CD4-positive, alpha-beta memory T cell (primary cell): Measurements from ENCODE around the gene KCNMB1. TPM values are rescaled to one million over a fixed set of nuclear protein-coding genes. Genes with fewer than 3 reads are reported as not detected.

ENCODE experiments used
- CTCF ChIA-PET: fragments of 350-600 bp; sonication (Branson Sonifier 250); formaldehyde crosslinking; loops from one replicate; lab custom pipeline; 2021; ENCODE audit warnings: inconsistent platforms; ENCODE audit not compliant: partially characterized antibody; lab: Charles Lee
- POLR2A ChIA-PET: fragments of 350-600 bp; sonication (Branson Sonifier 250); formaldehyde crosslinking; loops from one replicate; lab custom pipeline; 2021; ENCODE audit not compliant: partially characterized antibody; lab: Charles Lee
- DNase-seq, 5 donors: peaks; one replicate each; pipeline versions ENCODE4 v3.0.0 to v3.0.0-alpha.2; 2020 to 2022; ENCODE audit warnings: mixed read lengths in 1 of 5
- H3K27ac ChIP-seq: one replicate; pipeline ENCODE4 v1.7.0; 2013; ENCODE audit warnings: low read depth, low read length
- H3K27me3 ChIP-seq: 2 replicates; pipeline ENCODE4 v1.7.0; 2013; ENCODE audit warnings: mild to moderate bottlenecking, low read length, moderate library complexity; ENCODE audit not compliant: insufficient read depth
- H3K36me3 ChIP-seq: 2 replicates; pipeline ENCODE4 v1.7.0; 2013; ENCODE audit warnings: mild to moderate bottlenecking, low read length, moderate library complexity; ENCODE audit not compliant: insufficient read depth
- H3K4me1 ChIP-seq: 2 replicates; pipeline ENCODE4 v1.7.0; 2013; ENCODE audit warnings: mild to moderate bottlenecking, low read length, moderate library complexity; ENCODE audit not compliant: insufficient read depth
- H3K4me3 ChIP-seq, 2 donors: one replicate each; pipeline ENCODE4 v1.7.0; 2013; ENCODE audit warnings: low read length in 2 of 2, mild to moderate bottlenecking in 1 of 2
- H3K9me3 ChIP-seq, 2 donors: one replicate each; pipeline ENCODE4 v1.7.0; 2013; ENCODE audit warnings: low read length in 2 of 2, control low read depth in 1 of 2; ENCODE audit not compliant: control insufficient read depth in 1 of 2
- H3K27ac Mint-ChIP-seq, 7 donors: one replicate each; pipeline ENCODE4 v1.8.0; 2020 to 2021; ENCODE audit warnings: mixed read lengths in 7 of 7, mild to moderate bottlenecking in 6 of 7, inconsistent platforms in 3 of 7, moderate library complexity in 3 of 7
- H3K27me3 Mint-ChIP-seq, 2 donors: one replicate each; pipeline ENCODE4 v1.8.0; 2020 to 2021; ENCODE audit warnings: mixed read lengths in 2 of 2
- H3K36me3 Mint-ChIP-seq, 2 donors: one replicate each; pipeline ENCODE4 v1.8.0; 2020 to 2021; ENCODE audit warnings: mixed read lengths in 2 of 2, inconsistent platforms in 1 of 2, mild to moderate bottlenecking in 1 of 2
- H3K4me1 Mint-ChIP-seq, 4 donors: one replicate each; pipeline ENCODE4 v1.8.0; 2020 to 2021; ENCODE audit warnings: mixed read lengths in 4 of 4, mild to moderate bottlenecking in 1 of 4
- H3K4me3 Mint-ChIP-seq, 8 donors: one replicate each; pipeline ENCODE4 v1.8.0; 2020 to 2021; ENCODE audit warnings: mixed read lengths in 8 of 8, mild to moderate bottlenecking in 7 of 8, moderate library complexity in 6 of 8, inconsistent platforms in 3 of 8
- H3K9me3 Mint-ChIP-seq, 8 donors: one replicate each; pipeline ENCODE4 v1.8.0; 2020 to 2021; ENCODE audit warnings: mixed read lengths in 8 of 8, mild to moderate bottlenecking in 5 of 8, inconsistent platforms in 3 of 8, moderate library complexity in 1 of 8
- intact Hi-C: fragments of 100-400 bp; cut with micrococcal nuclease; formaldehyde crosslinking; loops from one replicate; pipeline ENCODE4 v1.15.1; 2023
- polyA plus RNA-seq, 2 donors: library from polyadenylated mRNA; unstranded; fragments of 300-500 nt; fragmentation: Illumina TruSeq; gene quantifications; one replicate each; pipeline ENCODE4 v1.2.3, GENCODE V29; 2021
- total RNA-seq, 2 experiments: library from RNA; stranded (reverse); gene quantifications; one replicate each; pipeline ENCODE4 v1.2.3, GENCODE V29; 2021

Gene KCNMB1
- total and polyA plus RNA-seq, 4 experiments from 2014 or later = not detected

DNA sequence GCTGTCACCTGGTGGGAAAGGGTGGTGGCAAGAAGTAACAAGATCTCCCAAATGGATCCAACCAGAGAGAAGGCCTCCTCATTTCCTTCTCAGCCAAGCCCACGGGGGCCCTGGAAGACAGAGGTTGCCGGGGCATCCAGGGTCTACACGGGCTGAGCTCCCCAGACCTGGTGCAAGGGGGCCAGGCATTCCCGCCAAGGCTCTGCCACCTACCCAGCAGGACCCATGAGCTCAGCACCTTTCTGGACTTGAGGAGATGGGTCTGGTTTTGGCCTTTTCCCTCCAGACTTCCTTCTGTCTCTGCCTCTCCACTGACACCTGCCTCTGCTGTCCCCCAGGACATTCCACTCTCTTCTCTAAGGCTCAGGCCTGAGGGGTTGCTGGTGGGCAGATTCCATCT lies 42.4 kb upstream of the KCNMB1 start:
- CTCF ChIA-PET = interaction anchor here (0.5 to 7.2 kb wide), 7 partner anchors 8 to 886 kb away, joined by 3 to 44 read pairs (median 3); no protein-coding TSS in a partner anchor
- H3K9me3 Mint-ChIP-seq = no peaks in the 10 kb centered on the region

DNA sequence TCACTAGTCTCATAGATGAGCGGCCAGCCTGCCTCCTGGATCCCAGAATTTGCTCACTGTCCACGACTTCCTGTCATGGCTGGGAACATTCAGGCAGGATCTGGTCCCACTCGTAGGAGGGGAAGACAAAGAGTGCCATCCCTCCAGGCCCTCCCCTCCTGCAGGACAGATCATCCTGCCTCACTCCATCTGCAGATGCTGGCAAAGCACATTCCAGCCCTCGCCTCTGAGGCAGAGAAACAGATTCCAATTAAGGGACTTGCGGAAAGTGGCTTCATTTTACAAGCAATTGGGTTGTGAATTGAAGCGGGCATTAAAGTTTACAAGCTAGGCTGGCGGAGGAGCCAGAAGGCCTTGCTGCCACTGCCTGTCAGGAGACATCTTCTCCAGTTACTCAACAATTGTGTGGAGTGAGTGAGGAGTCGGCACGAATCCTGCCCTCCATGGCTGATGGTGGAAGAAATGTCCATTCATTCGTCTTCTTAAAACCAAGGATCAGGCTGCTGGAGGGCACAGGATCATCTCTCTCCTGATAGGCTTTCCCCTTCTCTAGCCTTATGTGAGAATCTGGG lies 41.8 kb upstream of the KCNMB1 start:
- Mint-ChIP-seq H3K27me3 (peaks cover 6 to 11% of the 10 kb centered on the region in 2 donors), H3K27ac (no peak overlapping the region), H3K4me1 (peaks cover 0 to 2% (median 0%) of the 10 kb centered on the region in 4 donors), H3K4me3 (no peak overlapping the region), H3K36me3 (no peaks in the 10 kb centered on the region), H3K9me3 (no peaks in the 10 kb centered on the region)
- POLR2A ChIA-PET = no interaction called here
- Histone ChIP-seq H3K27ac (no peak overlapping the region), H3K36me3 (no peaks in the 10 kb centered on the region), H3K4me3 (no peak overlapping the region), H3K4me1 (no peaks in the 10 kb centered on the region), H3K27me3 (no peaks in the 10 kb centered on the region), H3K9me3 (no peaks in the 10 kb centered on the region)
- CTCF ChIA-PET = interaction anchor here (0.5 to 7.2 kb wide), 7 partner anchors 9 to 885 kb away, joined by 3 to 44 read pairs (median 3); no protein-coding TSS in a partner anchor
- intact Hi-C loops = loop anchor here (10.0 kb wide), 1 partner anchor 914 kb away; no protein-coding TSS in a partner anchor
- DNase-seq = no peak

More for the DNA sequence above, 42.4 kb upstream of the KCNMB1 start:
- no peaks in the 10 kb centered on the region for H3K4me1 ChIP-seq
- no peaks in the 10 kb centered on the region for H3K36me3 ChIP-seq
- no peak for DNase-seq
- peaks cover 0 to 2% (median 0%) of the 10 kb centered on the region in 4 donors for H3K4me1 Mint-ChIP-seq
- peaks cover 4 to 11% of the 10 kb centered on the region in 2 donors for H3K27me3 Mint-ChIP-seq
- H3K36me3 Mint-ChIP-seq = no peaks in the 10 kb centered on the region
- H3K27ac ChIP-seq = no peak overlapping the region
- POLR2A ChIA-PET = no interaction called here
- no peaks in the 10 kb centered on the region for H3K9me3 ChIP-seq
- no peak overlapping the region for H3K4me3 Mint-ChIP-seq
- H3K4me3 ChIP-seq = no peak overlapping the region
- H3K27ac Mint-ChIP-seq = no peak overlapping the region
- no peaks in the 10 kb centered on the region for H3K27me3 ChIP-seq
- intact Hi-C loops = loop anchor here (10.0 kb wide), 1 partner anchor 913 kb away; no protein-coding TSS in a partner anchor

DNA sequence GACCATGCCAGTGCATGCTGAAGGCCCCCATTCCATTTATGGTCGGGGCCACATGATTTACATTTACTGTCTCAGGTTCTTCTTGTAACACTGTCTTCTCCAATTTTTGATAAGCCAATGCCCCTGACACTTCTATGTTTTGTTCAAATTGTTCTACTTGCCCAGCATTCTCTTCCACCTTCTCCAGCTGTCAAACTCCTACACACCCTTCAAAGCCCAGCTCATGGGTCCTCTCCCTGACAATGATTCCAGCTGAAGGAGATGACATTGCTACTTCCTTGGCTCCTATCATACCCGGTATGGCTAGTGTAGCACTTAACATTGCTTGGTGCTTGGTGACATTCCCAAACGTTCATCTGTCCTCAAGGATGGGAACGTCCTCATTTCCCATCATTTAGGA lies 41.1 kb upstream of the KCNMB1 start:
- Histone ChIP-seq H3K36me3 (no peaks in the 10 kb centered on the region), H3K9me3 (no peaks in the 10 kb centered on the region), H3K27ac (no peak overlapping the region), H3K27me3 (no peaks in the 10 kb centered on the region), H3K4me3 (no peak overlapping the region), H3K4me1 (no peaks in the 10 kb centered on the region)
- no peaks in the 10 kb centered on the region for H3K9me3 Mint-ChIP-seq
- H3K4me1 Mint-ChIP-seq = peaks cover 0 to 2% (median 0%) of the 10 kb centered on the region in 4 donors
- ChIA-PET POLR2A (no interaction called here), CTCF (interaction anchor here (0.8 to 7.2 kb wide), 3 partner anchors 8 to 202 kb away, joined by 3 to 44 read pairs (median 3); no protein-coding TSS in a partner anchor)
- H3K27me3 Mint-ChIP-seq = peaks cover 6 to 11% of the 10 kb centered on the region in 2 donors
- intact Hi-C loops = loop anchor here (10.0 kb wide), 1 partner anchor 915 kb away; no protein-coding TSS in a partner anchor
- no peak overlapping the region for H3K4me3 Mint-ChIP-seq
- DNase-seq = no peak
- no peaks in the 10 kb centered on the region for H3K36me3 Mint-ChIP-seq
- no peak overlapping the region for H3K27ac Mint-ChIP-seq

DNA sequence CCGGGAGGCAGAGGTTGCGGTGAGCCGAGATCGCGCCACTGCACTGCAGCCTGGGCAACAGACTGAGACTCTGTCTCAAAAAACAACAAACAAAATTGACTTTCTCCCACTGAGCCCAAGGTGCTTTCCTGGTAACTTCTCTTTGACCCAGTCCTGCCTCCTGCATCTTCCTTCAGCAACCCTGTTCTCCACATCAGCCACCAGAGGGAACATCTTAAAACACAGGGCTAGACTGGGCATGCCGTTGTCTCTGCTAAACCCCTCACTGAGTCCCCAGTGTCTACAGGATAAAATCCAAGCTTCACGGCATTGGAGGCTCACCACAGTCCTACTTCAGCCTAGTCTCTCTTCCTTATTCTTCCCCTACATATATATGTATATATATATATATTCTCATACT lies 39.8 kb upstream of the KCNMB1 start:
- no peak overlapping the region for H3K27ac Mint-ChIP-seq
- H3K36me3 Mint-ChIP-seq = no peaks in the 10 kb centered on the region
- Histone ChIP-seq H3K27ac (no peak overlapping the region), H3K36me3 (no peaks in the 10 kb centered on the region), H3K27me3 (no peaks in the 10 kb centered on the region), H3K4me3 (no peak overlapping the region), H3K9me3 (no peaks in the 10 kb centered on the region), H3K4me1 (no peaks in the 10 kb centered on the region)
- peaks cover 10 to 11% of the 10 kb centered on the region in 2 donors for H3K27me3 Mint-ChIP-seq
- no peaks in the 10 kb centered on the region for H3K4me1 Mint-ChIP-seq
- H3K9me3 Mint-ChIP-seq = no peaks in the 10 kb centered on the region
- POLR2A ChIA-PET = no interaction called here
- CTCF ChIA-PET = no interaction called here
- no peak for DNase-seq
- H3K4me3 Mint-ChIP-seq = no peak overlapping the region
- intact Hi-C loops = no loop called here

DNA sequence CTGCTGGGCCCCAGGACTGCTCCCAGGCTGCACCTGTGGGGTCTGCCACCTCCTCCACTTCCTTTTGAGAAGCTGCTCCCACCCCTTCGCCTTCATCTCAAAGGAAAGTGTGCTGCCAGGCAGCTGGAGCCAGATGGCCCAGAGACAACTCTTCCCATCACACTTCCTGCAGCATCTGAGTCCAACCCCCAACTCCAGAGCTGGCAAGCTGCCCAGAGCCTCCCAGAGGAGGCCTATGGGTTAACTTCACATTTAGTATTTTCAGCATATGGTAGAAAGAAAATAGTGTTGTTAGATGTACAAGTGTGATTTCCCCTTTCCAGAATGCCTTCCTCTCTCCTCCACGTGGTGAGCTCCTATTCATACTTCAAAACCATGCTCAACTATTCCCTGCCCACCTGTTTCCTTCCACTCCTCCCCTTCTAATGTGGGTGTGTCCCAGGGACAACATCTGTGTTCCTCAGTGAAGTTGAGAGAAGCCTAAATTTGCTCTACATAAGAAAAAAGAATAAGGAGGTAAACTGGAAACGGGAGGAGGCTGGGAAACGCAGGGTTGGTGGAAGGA lies 38.6 kb upstream of the KCNMB1 start:
- no peaks in the 10 kb centered on the region for H3K9me3 ChIP-seq
- ChIA-PET CTCF (interaction anchor here (1.8 to 3.1 kb wide), 2 partner anchors 8 to 201 kb away, joined by 6 to 23 read pairs; no protein-coding TSS in a partner anchor), POLR2A (no interaction called here)
- H3K4me3 Mint-ChIP-seq = no peak overlapping the region
- no peaks in the 10 kb centered on the region for H3K27me3 ChIP-seq
- no peak overlapping the region for H3K27ac ChIP-seq
- H3K4me1 ChIP-seq = no peaks in the 10 kb centered on the region
- no peaks in the 10 kb centered on the region for H3K36me3 ChIP-seq
- intact Hi-C loops = no loop called here
- H3K4me1 Mint-ChIP-seq = no peaks in the 10 kb centered on the region
- H3K36me3 Mint-ChIP-seq = no peaks in the 10 kb centered on the region
- no peak overlapping the region for H3K27ac Mint-ChIP-seq
- H3K27me3 Mint-ChIP-seq = peaks cover 10 to 11% of the 10 kb centered on the region in 2 donors
- H3K4me3 ChIP-seq = no peak overlapping the region
- no peak for DNase-seq
- no peaks in the 10 kb centered on the region for H3K9me3 Mint-ChIP-seq

DNA sequence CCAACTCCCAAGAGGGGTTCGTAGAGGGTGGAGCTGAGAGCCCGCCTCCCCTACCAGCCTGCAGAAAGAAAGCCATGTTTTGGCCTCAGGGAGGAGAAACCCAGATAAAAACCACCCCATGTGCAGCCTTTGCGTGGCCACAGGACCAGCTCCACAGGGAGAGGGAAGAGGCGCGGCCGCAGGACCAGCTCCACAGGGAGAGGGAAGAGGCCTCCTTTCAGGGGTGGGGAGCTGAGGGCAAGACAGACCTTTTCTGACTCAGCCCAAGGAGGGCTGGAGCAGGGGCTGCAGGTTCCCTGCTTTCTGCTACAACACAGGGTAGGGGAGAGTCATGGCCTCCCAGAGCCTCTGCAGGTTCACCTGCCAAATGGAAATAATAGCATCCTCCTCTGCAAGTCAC lies 37.6 kb upstream of the KCNMB1 start:
- Histone ChIP-seq H3K4me3 (no peak overlapping the region), H3K27me3 (no peaks in the 10 kb centered on the region), H3K36me3 (no peaks in the 10 kb centered on the region), H3K9me3 (no peaks in the 10 kb centered on the region), H3K27ac (no peak overlapping the region), H3K4me1 (no peaks in the 10 kb centered on the region)
- Mint-ChIP-seq H3K27me3 (peaks cover 12% of the 10 kb centered on the region in 2 donors), H3K36me3 (no peaks in the 10 kb centered on the region), H3K4me1 (no peaks in the 10 kb centered on the region), H3K4me3 (no peak overlapping the region), H3K27ac (no peak overlapping the region), H3K9me3 (no peaks in the 10 kb centered on the region)
- intact Hi-C loops = no loop called here
- POLR2A ChIA-PET = interaction anchor here (0.6 kb wide), 1 partner anchor 154 kb away, joined by 3 read pairs; no protein-coding TSS in a partner anchor
- no peak for DNase-seq
- CTCF ChIA-PET = interaction anchor here (0.9 to 3.1 kb wide), 6 partner anchors 9 to 210 kb away, joined by 3 to 23 read pairs (median 4); no protein-coding TSS in a partner anchor

DNA sequence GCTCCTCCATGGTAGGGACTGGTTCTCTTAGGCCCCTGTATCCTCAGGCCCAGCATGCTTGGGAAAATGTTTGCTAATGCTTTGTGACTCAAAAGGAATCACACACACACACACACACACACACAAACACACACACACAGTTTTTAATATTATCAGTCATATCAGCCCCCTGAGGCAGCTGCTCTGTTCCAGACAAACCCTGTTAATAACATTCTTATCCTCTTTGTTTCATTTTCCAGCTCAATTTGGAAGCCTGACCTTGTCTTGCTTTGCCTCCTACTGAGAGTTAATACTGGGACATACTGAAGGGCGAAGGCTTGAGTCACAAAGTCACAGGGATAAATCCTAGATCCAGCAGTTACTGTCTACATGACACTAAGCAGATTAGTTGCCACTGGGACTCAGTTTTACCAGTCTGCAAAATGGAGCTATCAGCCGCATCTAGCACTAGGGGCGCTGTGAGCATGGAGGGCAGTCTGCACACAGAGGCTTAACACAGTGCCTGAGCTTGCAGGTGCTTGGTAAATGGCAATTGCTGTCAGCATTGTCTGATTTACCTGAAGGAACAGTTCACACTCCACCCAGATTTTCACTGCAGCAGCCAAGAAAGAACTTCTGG lies 37.1 kb upstream of the KCNMB1 start:
- Histone ChIP-seq H3K27ac (no peak overlapping the region), H3K4me1 (no peaks in the 10 kb centered on the region), H3K36me3 (no peaks in the 10 kb centered on the region), H3K27me3 (no peaks in the 10 kb centered on the region), H3K4me3 (no peak overlapping the region), H3K9me3 (no peaks in the 10 kb centered on the region)
- Mint-ChIP-seq H3K4me3 (no peak overlapping the region), H3K36me3 (no peaks in the 10 kb centered on the region), H3K9me3 (no peaks in the 10 kb centered on the region), H3K27ac (no peak overlapping the region), H3K27me3 (peaks cover 11 to 12% of the 10 kb centered on the region in 2 donors), H3K4me1 (no peaks in the 10 kb centered on the region)
- POLR2A ChIA-PET = interaction anchor here (0.6 kb wide), 1 partner anchor 153 kb away, joined by 3 read pairs; no protein-coding TSS in a partner anchor
- no peak for DNase-seq
- intact Hi-C loops = no loop called here
- CTCF ChIA-PET = interaction anchor here (0.9 to 3.1 kb wide), 7 partner anchors 9 to 209 kb away, joined by 3 to 23 read pairs (median 5); no protein-coding TSS in a partner anchor
